GM21526 (cell line): ENCODE measurements around the gene TRPV5.
A peak's percentile ranks its signal among the peaks of the same experiment; 100 is the strongest.

ENCODE experiments used
- ATAC-seq: cut with Tn5 transposase; IDR thresholded peaks from one replicate; pipeline ENCODE4 v1.9.1; 2021; ENCODE audit warnings: moderate library complexity; ENCODE audit not compliant: unreplicated experiment, low FRiP score

TRPV5 gene

GRCh38 chr7:142889816-142890215 lies 43.7 kb downstream of the TRPV5 start:
- no peak for ATAC-seq

- ATAC-seq = no peak
Observed at GRCh38 chr7:142887282-142888015, 46.1 kb downstream of the TRPV5 start.

- no peak for ATAC-seq
Observed at GRCh38 chr7:142886866-142887265, 46.7 kb downstream of the TRPV5 start.

GRCh38 chr7:142885311-142886230 lies 48.0 kb downstream of the TRPV5 start, which contains the start of gene TRPV6:
Gene TRPV6 (minus strand): TSS chr7:142885745.
- ATAC-seq = no peak

GRCh38 chr7:142884286-142884640 lies 49.3 kb downstream of the TRPV5 start:
- no peak for ATAC-seq

DNA sequence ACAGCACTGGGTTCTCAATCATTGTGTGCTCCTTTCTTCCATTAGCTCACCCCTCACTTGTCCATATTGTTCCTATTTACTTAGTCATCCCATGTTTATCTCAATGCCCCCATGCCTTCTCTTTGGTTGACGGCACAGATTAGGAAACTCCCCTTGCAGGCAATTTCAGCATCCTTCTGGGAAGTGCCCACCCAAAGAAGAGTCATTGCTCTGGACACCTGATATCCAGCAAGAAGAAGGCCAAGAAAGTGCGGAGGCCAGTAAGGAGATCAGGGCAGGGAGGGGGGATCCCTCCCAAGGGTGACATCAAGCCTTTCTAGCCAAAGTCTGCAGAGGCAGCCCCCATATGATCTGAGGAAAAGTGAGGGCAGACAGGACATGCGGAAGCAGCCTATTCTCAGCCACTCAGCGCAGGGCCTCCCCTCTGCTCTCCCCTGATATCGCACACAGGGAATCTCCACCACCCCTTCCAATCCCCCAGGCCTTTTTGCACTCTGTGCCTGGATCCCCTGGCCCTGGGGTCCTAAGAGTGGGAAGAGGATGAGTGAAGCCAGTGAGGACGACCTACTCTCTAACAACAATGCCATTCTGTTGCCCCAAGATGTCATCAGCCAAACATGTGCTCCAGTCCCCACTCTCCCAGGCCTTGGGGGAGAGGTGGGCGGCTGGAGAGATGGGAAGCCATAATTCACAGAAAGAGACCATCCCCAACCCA lies 49.8 kb downstream of the TRPV5 start:
- ATAC-seq = no peak

GRCh38 chr7:142883145-142883544 lies 50.4 kb downstream of the TRPV5 start:
- no peak for ATAC-seq

- ATAC-seq = no peak
Observed at GRCh38 chr7:142882338-142882678, 51.2 kb downstream of the TRPV5 start.

GRCh38 chr7:142881586-142882337 lies 51.8 kb downstream of the TRPV5 start:
- no peak for ATAC-seq

DNA sequence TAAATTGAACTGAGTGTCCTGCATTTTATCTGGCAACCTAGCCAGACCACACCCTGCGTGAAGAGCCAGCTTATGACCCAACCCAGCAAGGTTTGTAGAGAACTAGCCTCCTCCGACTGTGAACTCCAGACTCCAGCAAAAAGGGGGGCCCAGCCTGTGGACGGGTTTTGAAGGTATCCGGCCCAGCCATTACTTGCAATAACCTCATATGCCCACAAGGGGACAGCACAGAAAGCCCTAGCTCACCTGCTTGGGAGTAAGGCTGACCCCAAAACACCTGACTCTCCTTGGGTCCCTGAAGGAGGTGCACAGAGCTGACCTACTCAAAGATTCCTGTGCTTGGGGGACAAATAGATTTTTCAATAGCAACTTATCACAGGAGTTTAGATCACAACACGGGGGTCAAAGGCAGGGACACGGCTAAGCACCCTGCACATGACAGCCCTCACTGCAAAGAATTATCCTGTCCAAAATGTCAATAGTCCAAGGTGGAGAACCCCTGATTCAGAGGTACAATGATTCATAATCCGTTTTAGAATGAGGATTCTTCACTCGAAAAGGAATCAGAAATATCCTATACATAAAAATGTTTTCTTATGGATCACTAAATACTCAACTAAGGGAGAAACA lies 52.6 kb downstream of the TRPV5 start:
- ATAC-seq = peak; percentile 79

GRCh38 chr7:142879060-142879459 lies 54.5 kb downstream of the TRPV5 start:
- ATAC-seq = no peak

DNA sequence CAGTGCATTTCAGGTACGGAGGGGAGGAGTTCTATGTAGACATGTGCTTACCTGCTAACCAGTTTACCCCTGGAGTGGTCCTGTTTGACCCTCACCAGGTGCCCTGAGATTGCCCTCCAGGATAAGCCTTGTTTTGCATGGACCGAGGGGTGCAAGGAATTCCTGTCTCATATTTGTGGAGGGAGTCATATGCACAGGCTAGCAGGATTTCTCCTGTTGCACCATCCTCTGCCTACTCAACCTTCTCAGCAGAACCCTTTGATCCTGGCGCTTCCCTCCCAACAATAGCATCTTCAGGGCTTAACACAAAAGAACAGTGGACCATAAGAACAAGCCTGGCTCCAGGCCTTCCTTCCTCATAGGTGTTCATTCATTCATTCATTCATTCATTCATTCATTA lies 55.2 kb downstream of the TRPV5 start:
- ATAC-seq = no peak

DNA sequence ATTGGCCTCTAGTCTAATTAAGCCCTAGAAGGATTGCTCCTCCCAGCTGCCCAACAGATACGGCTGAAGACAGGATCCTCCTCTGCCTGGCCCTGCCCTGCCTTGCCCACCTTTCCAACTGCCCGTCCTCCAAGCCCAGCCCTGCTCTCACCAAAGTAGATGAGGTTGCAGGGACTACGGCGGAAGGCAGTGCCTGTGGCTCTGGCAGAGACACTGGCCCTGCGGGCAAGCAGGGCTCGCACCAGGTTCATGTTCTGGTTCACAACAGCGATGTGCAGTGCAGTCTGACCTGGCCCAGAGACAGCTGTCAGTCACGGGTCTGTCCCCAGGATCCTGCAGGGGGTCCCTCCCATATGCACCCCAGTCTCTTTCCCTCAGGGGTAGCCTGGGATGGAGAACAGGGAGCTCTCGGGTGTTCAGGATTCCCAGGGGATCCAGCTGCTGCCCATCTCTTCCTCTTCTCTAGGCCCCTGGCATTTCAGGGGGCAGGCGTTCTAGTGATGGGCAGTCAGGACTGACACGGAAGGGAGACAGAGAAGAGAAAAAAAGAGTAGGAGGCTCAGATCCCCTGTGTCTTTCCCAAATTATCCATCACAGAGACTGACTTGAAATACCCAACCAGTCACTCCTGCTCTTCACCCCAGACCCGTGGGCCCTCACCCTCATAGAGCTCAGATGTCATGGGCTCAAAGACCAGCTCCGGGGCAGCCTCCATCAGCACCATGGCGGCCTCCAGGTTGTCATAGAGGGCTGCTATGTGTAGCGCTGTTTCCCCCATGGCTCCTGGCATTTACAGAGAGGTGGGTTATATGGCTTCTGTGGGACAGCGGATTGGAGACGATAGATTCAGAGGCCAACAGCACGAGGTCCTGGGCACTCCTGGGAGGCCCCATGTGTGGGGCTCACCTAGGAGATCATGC lies 56.3 kb downstream of the TRPV5 start:
- no peak for ATAC-seq

GRCh38 chr7:142876236-142876960 lies 57.1 kb downstream of the TRPV5 start:
- no peak for ATAC-seq

- ATAC-seq = no peak
Observed at GRCh38 chr7:142875456-142875855, 58.1 kb downstream of the TRPV5 start.

GRCh38 chr7:142874837-142875236 lies 58.7 kb downstream of the TRPV5 start:
- ATAC-seq = no peak

DNA sequence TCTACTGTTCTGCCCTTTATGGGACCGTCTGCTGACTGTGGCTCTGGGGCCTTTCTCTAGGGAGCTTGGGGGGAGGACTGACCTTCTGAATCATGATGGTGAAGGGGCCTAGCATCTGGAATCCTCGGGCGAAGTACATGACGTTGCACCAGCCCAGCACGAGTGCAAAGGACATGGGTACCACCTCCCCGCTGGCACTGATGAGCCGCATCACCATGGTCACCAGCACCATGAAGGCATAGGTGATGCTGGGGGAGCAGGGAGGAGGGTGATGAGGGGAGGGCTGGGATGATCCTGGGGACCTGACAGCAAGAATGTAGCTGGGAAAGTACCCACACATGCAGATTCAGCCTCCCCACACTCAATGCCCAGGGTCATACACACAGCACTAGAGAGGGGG lies 59.1 kb downstream of the TRPV5 start:
- no peak for ATAC-seq

- no peak for ATAC-seq
Observed at GRCh38 chr7:142873871-142874270, 59.7 kb downstream of the TRPV5 start.
